NCI-H526 (cell line): ENCODE measurements around the gene GNAL.
"Not testable (repeated sequence)": the region's sequence is repeated elsewhere in the genome, so short reads cannot be mapped to it uniquely, and the experiment has no call there.

Experiments used
- DNase-seq, 2 experiments: peaks; one replicate each; lab custom pipeline; 2025; lab: John Stamatoyannopoulos, UW

Gene GNAL

DNA sequence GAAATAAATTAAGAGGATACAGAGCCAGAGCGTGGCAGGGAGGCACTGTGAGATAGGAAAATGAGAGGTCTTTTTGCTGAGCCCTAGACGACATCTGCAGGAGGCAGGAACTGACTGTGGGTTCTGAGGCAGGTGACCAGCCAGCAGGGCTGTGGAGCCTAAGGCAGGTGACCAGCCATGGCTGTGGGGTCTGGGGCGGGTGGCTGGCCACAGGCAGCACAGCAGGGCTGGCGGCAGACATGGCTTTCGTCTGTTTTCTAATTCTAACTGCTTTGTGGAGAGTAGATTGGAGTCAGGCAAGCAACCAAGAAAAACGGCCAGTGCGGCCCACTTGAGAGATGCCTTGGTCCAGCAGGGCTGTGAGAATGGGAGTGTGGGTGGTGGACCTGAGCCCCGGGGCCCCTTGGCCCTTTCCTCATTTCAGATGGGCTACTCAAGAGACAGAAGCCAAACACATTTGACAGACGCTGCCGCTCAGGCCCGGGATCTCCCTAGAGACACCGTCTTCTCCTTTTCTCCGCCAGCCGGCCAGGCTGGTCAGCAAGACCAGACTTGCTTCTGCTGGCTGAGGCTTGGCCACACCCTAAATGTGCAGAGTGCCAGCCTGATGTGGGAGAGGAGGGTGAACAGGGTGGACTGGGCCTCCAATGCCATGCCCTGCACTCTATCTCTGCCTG, 19.7 kb upstream of the GNAL start:
- peak in 1 of 2 experiments; percentile 18 for DNase-seq

DNA sequence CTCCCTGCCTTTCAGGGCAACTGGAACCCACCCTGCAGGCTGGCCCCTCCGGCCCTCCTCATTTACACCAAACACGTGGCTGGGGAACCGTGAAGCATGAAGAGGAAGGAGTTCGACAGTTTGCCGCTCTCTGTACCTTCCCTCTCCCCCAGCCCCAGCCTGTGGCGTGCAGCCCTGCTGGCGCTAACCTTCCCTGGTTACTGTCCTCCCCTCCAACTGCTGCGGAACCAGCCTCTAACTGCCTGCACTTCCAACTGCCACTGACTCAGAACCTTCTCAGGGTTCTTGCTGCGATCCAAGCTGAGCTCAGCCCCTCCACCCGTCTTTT, 19.2 kb upstream of the GNAL start:
- no peak for DNase-seq

DNA sequence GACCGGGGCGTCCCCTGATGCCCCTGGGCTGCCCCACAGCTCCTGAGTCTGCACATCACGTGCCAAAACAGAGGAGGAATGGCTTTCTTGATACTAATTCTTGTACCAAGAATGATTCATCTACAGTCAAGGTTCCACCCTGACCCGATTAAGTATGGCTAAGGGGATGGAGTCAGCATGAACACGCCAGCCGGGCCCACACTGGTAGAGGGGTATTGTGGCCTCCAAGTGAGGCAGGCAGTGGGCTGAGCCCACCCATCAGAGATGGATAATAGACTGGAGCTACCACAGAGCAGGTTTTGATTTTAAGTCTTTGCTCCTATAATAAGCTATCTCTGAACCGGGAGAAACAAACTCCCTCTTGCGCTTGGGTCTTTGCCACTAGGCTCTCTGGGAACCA, 17.9 kb upstream of the GNAL start:
- DNase-seq = no peak

DNA sequence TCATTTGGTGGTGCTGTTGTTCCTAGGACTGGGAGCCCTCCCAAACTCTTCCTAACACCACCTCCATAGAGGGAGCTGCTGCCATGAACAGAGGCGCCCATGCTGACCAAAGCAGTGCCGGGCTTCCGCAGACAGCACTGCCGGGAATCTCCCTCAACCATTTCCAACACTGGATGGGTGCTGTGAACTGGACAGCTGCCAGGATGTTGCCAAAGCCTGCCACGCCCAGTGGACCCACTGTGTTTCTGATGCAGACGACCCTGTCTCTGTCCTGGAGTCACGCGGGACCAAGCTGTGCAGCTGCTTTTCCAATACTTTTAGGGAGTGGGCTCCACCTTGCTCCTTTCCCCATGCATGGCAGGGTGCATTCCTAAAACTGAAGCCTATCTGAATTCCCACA, 16.9 kb upstream of the GNAL start:
- DNase-seq = no peak

DNA sequence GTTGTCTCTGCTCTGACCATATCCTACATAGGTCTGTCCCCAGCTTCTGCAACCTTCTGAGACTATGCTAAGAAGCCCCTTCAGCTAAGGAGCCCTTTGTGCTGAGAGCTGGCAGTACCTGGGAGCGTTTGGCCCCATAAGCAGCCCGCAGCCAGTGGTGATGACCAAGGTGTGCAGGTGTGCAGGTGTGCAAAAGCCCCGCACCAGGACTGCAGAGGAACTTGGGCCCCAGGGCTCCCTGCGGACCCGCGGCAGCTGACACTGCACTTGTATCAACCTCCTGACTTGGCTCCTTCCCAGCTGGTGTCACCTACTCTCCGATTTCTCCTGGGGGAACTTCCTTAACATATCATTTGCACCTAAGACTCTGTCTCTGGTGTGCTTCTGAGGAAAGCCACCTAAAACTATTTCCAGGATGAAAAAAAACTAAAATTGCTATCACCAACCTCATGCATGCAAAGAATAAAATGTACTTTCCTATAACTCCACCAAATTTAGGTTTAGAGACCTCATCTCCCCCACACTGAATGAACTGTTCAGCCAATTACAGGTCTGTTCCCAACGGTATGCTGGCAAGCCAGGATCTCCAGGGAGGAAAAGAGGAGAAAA, 16.1 kb upstream of the GNAL start:
- DNase-seq = no peak

DNA sequence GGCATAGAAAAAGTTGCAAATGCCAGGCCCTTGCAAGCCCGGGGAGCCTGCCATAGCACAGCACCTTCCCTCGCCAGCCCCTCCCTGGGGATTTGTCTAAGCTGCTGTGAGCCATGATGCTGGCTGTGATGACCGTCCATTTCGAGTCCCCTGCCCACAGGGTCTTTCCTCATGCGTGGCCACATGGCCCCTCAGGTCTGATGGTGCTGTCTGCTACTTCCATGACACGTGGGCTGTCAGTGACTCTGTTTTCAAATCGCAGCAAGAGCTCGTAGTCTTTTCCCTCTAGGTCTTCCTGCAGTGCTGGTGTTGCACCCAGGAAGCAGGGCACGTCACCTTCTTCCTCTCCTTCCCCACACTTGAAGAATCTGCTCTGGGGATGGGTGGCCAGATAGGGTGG, 15.5 kb upstream of the GNAL start:
- DNase-seq = no peak

DNA sequence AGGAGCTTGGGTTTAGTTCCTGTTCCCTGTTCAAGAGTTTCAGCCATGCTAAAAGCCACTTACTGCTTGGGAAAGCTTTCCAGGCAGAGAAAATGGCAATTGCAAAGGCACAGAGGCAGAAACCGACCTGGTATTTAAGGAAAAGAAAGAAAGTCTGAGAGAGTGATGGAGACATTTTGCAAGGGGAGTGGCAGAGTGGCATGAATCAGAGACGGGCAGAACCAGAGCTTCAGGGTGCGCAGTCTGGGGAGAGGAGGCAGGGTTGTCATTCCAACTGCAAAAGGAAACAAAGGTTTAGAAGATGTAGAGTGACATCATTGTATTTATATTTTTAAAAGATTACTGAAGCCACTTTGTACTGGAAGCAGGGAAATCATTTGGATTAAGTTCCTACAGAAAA, 14.9 kb upstream of the GNAL start:
- DNase-seq = no peak

DNA sequence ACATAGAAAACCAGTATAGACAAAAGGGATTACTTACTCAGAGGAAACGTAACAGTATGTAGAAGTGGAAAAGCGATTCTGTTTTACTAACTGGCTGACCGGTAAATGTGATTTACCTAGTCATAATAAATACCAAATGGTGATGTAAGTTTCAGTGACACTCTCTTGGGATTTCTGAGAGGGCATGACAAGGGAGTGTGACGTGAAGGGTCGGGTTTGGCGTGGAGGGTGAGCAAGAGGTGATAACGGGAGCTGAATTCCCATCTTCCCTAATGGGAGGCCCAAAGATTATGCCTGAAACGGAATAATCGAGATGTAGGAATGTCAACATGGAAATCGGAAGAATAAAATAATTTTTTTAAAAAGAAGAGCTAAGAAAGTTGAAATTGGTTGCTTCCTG, 12.7 kb upstream of the GNAL start:
- DNase-seq = no peak

DNA sequence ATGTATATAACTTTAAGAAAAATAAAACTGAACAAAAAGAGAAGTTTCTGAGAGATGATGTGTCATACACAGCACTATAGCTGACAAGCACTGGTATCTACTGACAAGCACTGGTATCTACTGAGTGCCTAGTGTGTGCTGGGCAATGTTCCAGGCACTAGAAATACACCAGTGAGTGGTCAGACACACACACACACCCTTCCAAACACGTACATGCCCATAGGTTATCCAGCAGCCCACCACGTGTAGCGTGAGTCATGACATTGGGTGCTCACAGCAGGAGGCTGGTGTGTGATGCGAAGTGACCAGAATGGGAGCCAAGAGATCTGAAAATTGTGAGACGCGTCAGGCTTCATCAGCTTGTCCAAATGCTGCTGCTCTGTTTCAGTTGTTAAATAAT, 12.2 kb upstream of the GNAL start:
- DNase-seq = no peak

DNA sequence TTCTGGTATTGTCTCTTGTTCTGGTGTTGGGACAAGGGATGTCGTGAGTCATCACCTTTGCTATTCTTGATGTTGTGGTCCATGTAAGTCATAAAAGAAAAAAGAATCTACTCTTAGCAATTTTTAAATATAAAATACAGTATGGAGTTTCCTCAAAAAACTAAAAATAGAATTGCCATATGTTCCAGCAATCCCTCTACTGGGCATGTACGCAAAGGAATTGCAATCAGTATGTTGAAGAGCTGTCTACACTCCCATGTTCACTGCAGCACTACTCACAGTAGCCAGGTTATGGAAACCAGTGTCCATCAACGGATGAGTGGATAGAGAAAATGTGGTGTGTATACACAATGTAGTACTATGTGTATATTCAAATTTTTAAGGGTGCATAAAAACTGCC, 10.9 kb upstream of the GNAL start:
- DNase-seq = peak in 1 of 2 experiments; percentile 1

DNA sequence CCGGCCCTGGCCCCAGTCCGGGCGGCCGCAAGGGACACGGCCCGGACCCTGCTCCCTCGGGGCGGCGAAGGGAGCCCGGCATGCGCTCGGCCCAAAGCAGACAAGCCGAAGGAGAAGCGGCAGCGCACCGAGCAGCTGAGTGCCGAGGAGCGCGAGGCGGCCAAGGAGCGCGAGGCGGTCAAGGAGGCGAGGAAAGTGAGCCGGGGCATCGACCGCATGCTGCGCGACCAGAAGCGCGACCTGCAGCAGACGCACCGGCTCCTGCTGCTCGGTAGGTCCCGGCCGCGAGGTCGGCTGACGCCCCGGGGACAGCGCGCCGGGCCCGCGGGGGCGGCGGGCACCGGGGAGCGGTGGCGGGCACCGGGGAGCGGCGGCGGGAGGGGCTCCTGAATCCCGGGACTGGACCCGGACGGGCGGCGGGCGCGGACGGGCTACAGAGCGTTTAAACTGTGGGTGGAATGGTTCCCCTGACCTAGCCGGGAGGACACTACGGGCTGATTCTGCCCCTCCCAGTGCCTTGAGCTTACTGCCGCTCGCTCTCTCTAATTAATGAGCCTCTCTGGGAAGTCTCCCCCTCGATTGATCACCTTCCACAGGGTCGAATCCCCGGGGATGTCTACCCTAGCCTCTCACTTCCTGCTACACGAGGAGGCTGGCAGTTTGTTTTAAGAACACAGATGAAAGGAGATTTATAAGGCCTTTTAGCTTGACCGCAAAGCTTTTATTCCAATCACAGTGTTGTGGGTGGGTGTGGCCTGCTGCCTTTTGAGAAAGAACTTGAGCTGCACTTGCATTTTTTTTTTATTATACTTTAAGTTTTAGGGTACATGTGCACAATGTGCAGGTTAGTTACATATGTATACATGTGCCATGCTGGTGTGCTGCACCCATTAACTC, 853 bp downstream of the GNAL start:
- peak; percentile 2 to 44 for DNase-seq

DNA sequence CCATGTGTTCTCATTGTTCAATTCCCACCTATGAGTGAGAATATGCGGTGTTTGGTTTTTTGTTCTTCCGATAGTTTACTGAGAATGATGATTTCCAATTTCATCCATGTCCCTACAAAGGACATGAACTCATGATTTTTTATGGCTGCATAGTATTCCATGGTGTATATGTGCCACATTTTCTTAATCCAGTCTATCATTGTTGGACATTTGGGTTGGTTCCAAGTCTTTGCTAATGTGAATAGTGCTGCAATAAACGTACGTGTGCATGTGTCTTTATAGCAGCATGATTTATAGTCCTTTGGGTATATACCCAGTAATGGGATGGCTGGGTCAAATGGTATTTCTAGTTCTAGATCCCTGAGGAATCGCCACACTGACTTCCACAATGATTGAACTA, 1.6 kb downstream of the GNAL start:
- DNase-seq = not testable (repeated sequence)

DNA sequence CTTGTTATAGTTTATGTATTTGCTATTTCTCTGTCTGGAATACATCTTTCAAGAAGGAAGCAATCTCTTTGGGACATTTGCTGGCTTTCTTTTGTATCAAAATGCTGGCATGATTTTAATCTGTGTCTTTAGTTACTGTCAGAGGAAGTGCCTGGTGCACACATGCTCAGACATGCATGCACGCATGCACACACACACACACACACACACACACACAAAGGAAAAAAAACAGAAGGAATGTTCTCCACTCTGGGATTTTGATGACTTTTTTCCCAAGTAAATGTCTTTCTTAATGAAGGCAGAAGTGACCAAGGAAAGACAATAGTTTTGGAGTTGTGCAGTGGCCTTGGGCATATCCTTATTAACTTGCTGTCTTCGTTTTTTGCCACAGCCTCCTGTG, 6.7 kb downstream of the GNAL start:
- DNase-seq = no peak

DNA sequence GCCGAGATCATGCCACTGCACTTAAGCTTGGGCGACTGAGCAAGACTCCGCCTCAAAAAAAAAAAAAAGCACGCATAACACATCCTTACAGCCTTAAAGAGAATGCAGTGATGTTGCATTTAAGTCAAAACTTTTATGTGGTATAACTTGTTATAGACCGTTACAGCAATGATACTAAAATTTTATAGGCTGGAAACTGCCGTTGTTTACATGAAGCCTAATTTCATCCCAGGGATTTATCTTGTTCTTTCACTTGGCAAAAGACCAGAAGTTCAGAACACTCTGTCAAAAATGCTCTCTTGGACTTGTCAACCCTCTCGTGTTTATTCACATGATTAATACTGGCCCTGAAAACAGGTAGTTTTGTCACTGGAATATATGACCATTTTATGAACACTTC, 7.4 kb downstream of the GNAL start:
- DNase-seq = no peak

DNA sequence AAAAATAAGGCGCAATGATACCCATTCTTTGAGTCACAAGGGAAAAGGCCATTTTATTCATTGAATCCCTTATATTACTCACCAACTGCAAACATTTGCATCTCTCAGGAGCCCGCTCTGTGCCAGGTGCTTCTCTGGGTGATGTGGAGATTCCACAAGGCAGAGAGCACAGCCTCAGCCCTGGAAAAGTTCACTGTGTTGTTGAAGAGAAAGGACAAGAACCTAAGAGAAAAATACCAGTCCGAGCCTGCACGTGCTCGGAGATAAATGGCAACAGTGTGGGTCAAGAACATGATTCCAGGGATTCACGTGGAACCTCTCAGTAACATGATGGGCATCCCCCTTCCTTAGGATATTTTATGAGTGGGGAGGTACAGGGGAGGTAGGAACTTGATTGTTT, 11.8 kb downstream of the GNAL start:
- DNase-seq = no peak

DNA sequence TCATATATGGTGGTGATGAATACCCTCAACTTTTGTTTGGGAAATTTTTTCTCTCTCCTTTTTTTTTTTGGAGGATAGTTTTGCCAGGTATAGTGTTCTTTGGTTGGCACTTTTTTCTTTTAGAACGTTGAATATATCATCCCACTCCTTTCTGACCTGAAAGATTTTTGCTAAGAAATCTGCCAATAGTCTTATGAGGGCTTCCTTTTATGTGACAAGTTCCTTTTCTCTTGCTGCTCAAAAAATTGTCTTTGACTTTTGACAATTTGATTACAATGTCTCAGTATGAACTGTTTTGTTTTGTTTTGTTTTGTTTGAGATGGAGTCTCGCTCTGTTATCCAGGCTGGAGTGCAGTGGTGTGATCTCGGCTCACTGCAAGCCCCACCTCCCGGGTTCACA, 21.5 kb downstream of the GNAL start:
- DNase-seq = no peak

DNA sequence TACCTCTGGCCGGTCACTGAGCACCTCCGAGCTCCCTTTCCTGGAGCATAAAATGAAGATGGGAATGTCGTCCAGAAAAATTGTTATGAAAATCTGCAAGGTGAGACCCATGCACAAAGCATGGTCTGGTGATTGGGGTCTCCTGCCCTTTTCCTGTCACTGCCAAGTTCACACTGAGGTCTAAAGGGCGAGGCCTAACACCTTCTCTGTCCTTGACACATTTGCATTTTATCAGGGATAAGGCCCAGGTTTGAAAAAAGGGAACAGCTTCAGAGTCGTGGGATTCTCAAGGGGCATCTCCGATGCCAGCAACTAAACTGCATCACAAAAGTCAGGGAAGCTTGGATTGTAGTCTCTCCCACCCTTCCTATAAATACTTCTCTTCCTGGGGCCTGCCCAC, 24.7 kb downstream of the GNAL start:
- DNase-seq = no peak

DNA sequence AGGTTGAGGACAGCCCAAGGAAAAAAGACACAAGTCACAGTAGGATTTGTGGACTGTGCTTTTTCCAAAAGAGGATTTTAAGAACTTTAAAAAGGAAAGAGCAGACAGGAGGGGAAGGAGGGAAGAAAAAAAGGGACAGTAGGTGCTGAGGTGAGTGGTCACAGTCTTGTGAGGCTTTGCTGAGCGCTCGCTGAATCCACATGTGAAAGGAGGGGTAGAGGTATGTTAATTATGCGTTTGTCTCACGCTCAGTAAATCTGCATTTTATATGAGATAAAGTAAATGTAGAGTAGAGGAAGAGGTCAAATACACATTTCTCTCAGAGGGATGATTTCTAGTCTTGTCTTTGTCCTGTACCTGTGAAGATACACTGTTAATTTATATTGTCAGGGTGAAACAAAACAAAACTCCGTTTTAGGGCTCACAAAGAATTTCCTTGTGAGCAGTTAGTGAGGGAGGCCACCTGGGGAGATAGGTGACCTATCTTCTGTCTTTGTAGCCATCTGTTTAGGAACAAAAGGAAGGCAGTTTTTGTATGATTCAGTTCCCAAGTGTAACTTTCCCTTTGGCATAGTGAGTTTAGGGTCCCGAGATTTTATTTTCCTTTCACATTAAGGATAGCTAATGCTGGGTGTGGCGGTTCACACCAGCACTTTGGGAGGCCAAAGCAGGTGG, 25.3 kb downstream of the GNAL start:
- DNase-seq = no peak

DNA sequence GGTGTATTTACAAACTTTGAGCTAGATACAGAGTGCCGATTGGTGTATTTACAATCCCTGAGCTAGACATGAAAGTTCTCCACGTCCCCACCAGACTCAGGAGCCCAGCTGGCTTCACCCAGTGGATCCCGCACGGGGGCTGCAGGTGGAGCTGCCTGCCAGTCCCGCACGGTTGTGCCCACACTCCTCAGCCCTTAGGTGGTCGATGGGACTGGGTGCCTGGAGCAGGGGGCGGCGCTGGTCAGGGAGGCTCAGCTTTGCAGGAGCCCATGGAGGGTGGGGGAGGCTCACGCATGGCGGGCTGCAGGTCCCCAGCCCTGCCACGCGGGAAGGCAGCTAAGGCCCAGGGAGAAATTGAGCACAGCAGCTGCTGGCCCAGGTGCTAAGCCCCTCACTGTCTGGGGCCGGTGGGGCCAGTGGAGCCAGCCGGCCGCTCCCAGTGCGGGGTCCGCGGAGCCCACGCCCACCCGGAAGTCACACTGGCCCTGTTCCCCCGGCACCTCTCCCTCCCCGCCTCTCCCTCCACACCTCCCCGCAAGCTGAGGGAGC, 27.8 kb downstream of the GNAL start:
- DNase-seq = not testable (repeated sequence)

DNA sequence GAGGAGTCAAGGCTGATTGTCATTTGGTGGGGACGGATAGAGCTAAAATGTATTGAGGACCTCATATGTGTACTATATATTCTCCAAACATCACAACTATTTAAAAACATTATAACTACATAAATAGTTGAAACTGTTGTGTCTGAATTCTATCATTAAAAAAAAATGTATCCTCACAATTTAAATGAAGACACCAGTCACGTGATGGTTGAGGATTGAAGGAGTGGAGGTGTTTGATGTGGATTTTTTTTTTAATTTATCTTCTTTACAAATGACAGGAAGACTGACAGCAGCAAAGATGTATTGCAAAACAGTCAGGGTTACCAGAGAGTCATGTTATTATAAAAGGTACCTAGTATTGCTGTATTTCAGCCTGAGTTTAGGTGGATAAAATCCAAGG, 30.0 kb downstream of the GNAL start:
- no peak for DNase-seq

DNA sequence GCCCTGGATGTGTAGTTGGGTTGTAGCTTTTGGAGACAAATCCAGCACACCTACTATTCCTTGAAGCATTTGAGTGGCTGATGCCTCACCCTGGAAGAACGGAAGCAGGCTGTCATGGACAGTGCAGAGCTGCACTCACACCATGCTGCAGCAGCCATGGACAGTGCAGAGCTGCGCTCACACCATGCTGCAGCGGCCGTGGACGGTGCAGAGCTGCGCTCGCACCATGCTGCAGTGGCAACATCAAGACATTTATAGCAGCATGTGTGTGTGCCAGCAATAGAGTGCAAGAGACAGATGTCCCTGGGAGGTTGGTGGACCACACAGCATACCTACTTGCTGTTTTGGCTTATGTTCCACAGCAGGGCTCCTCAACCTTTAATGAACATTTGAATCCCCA, 30.6 kb downstream of the GNAL start:
- DNase-seq = no peak

DNA sequence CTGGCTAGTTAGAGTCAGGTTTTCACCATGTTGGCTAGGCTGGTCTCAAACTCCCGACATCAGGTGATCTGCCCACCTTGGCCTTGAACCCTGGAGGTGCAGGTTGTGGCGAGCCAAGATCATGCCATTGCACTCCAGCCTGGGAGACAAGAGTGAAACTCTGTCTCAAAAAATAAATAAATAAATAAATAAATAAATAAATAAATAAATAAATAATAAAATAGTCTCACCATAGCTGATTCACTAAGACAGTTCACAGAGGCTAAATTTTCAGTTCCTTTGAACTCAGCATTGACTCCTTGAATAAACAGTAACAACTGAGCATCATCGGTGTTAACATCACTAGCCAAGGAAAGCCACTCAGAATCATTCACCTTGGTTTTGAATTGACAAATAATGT, 32.7 kb downstream of the GNAL start:
- no peak for DNase-seq

DNA sequence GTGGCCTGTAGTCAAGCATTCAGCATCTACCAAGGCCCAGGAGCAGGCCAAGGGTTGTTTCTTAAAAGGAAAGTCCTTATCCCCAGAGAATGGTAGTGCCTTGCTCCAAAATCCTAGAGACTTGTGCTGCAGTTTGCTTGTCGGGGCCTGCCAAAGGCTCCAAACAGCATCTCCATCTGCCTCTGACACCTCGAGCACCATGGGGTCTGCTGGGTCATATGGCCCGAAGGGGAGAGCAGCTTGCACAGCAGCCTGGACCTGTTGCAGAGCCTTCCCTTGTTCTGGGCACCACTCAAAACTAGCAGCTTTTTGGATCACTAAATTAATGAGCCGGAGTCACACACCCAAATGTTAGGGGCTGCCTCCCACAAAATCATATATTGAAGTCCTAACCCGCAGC, 35.7 kb downstream of the GNAL start:
- no peak for DNase-seq
